Smooth muscle cell of trachea (primary cell): ENCODE measurements around the gene SMURF2. TPM values are rescaled to one million over a fixed set of nuclear protein-coding genes. Genes with fewer than 3 reads are reported as not detected.

Experiments
- total RNA-seq: library from RNA; depleted of rRNA; stranded (reverse); fragments of >200 nt; gene quantifications from 2 replicates; pipeline ENCODE4 v1.2.1, GENCODE V29; 2014

The SMURF2 gene
- 68.5 and 107 TPM in 2 replicates for total RNA-seq

GRCh38 chr17:64661976-64662773, at the start of gene SMURF2:
Gene SMURF2 (minus strand): TSS chr17:64662307. CDS start chr17:64661880, 427 bp downstream.

DNA sequence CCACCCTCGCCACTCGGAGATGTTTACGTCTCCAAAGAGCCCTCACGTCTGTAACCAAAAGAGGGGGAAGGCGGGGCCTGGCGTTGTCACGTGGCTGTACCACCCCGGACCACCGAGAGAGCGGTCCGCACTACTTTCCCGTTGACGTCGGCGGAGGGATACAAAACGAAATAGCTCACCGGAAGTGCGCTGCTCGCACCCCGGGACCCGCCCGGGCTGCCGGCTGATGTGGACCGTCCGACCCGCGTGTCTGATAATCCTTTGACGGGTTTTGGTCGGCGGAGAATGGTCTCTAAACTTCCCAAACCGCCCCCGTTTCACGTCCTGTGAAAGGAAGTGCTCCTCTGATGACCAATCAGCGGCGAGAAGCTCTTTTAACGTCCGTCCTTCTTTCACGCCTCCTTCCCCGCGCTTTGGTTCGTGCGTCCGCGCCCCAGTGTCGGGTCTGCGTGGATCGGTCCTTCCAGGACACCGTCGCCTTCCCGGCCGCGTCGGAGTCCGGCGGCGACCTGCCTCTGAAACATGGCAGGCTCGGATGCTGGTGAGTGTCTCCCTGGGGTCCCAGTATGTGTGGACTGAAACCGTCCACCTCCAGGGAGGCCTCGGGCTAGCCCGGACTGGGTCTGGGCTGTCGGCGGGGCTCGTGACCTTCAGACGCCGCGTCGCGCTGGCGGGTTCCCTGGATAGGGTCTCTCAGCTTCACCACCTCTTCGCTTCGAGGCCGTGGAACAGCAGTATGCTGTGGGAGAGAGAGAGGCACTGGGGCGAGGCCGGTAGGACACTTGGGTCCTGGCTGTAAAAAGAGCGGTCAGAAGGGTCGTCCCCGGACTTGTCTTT, 155.3 kb downstream of the SMURF2 start, which contains the start of gene CEP95:
Gene CEP95, plus strand, starts transcription at position 402 of the 837 bp plus-strand sequence. Its CDS starts 121 bp downstream, at position 523.

DNA sequence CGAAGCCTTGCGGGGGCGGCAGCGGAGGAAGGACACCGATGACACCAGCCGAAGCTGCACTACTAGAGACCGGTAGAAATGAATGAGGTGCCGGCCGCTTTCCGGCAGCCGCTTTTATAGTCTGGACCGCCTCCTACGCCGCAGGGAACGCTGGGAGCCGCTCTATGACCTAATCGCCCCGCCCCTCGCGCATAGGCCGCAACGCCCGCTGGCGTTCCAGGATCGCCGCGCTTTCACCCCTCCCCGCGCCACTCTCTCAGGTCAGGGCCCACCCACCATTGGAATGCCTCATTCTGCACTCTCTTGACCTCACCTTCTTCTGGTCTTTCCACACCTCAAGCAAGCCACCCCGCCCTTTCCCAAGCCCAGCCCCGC, 155.9 kb downstream of the SMURF2 start, which contains the start of gene DDX5:
Gene DDX5, minus strand, starts transcription at position 89 of the 375 bp plus-strand sequence. CDS start 170 bp downstream, outside the sequence.

GRCh38 chr17:64496786-64497564, 165.1 kb downstream of the SMURF2 start, which contains the start of gene POLG2:
Gene POLG2 (minus strand): TSS chr17:64497054. CDS start chr17:64496968, 86 bp downstream.

Other genes with a start within 250 kb of the SMURF2 start
- 6.5 and 27.9 TPM in 2 replicates for gene MILR1, start 213.2 kb downstream of the SMURF2 start, total RNA-seq
- gene POLG2, start 165.3 kb downstream of the SMURF2 start, total RNA-seq: 15.9 and 16.2 TPM in 2 replicates
- gene DDX5, start 156.0 kb downstream of the SMURF2 start, total RNA-seq: 235 and 534 TPM in 2 replicates
- 24.6 and 26.6 TPM in 2 replicates for gene CEP95, start 155.3 kb downstream of the SMURF2 start, total RNA-seq